ENCODE results near the gene AMMECR1.

- no peak for TF ChIP-seq REST (IDR thresholded peaks at IDR 0.05; ENCODE audit: borderline replicate concordance in 1 of 2, low read depth in 1 of 2, low read length in 2 of 2)
- TF ChIP-seq PRDM10 (CRISPR knock-in tag; IDR thresholded peaks at IDR 0.05; ENCODE audit: low read depth) = no peak
- TF ChIP-seq EP300 (IDR thresholded peaks at IDR 0.05; ENCODE audit: low read depth in 2 of 2, low read length in 2 of 2) = no peak
- no peak for TF ChIP-seq EP300 (CRISPR knock-in tag; IDR thresholded peaks at IDR 0.05; ENCODE audit: borderline replicate concordance)
Observed at GRCh38 chrX:110215411-110215810, 102.5 kb downstream of the AMMECR1 start.

Measured in HepG2 (cell line).